Neural progenitor cell (in vitro differentiated cells): ENCODE measurements around the gene FYCO1.

Experiments
- CTCF ChIP-seq: fragments of 200-600 bp; sonication (generic); IDR thresholded peaks from 2 replicates; pipeline ENCODE4 v1.5.1; 2017; ENCODE audit warnings: antibody characterized with exemption, mild to moderate bottlenecking
- EZH2 ChIP-seq: fragments of 200-600 bp; sonication (generic); IDR thresholded peaks from 2 replicates; pipeline ENCODE4 v1.6.1; 2017; ENCODE audit warnings: antibody characterized with exemption, mild to moderate bottlenecking, moderate library complexity
- EZH2phosphoT487 ChIP-seq: fragments of 200-600 bp; sonication (generic); IDR thresholded peaks from 2 replicates; pipeline ENCODE4 v1.6.1; 2017; ENCODE audit warnings: antibody characterized with exemption

GRCh38 chr3:45908761-45909160 is 86.9 kb downstream of the FYCO1 start:
- no peak for TF ChIP-seq CTCF
- TF ChIP-seq EZH2: no peak
- no peak for TF ChIP-seq EZH2phosphoT487
